HepG2 (cell line): ENCODE measurements around the gene COQ10B. TPM values are rescaled to one million over a fixed set of nuclear protein-coding genes. Genes with fewer than 3 reads are reported as not detected.

ENCODE experiments used
- ATF7 ChIP-seq, 2 experiments: fragments of 450-650 bp in 1 of 2; sonication (generic) in 1 of 2; formaldehyde crosslinking in 1 of 2; IDR thresholded peaks; 2 replicates each; pipeline versions ENCODE4 v1.4.0 to v1.6.1; 2016 to 2020; ENCODE audit warnings: antibody characterized with exemption in 1 of 2, mild to moderate bottlenecking in 1 of 2, missing genetic modification reagents in 1 of 2
- CBFB ChIP-seq: sonication (generic); formaldehyde crosslinking; IDR thresholded peaks from 2 replicates; pipeline ENCODE4 v1.4.0; 2020; ENCODE audit warnings: missing genetic modification reagents
- CENPBD1 ChIP-seq: sonication (generic); formaldehyde crosslinking; IDR thresholded peaks from 2 replicates; pipeline ENCODE4 v1.8.0; 2022; ENCODE audit warnings: missing genetic modification reagents, low read depth, mild to moderate bottlenecking, borderline replicate concordance
- CENPX ChIP-seq: sonication (generic); formaldehyde crosslinking; IDR thresholded peaks from 2 replicates; pipeline ENCODE4 v1.9.0; 2021; ENCODE audit warnings: mild to moderate bottlenecking, missing genetic modification reagents, moderate library complexity
- GPBP1L1 ChIP-seq: sonication (generic); formaldehyde crosslinking; IDR thresholded peaks from 2 replicates; pipeline ENCODE4 v1.5.0; 2020; ENCODE audit warnings: mild to moderate bottlenecking, missing genetic modification reagents
- KDM6A ChIP-seq: IDR thresholded peaks from 2 replicates; pipeline ENCODE4 v1.6.1; 2016; ENCODE audit warnings: low read depth
- NFKB2 ChIP-seq: sonication (generic); formaldehyde crosslinking; IDR thresholded peaks from 2 replicates; pipeline ENCODE4 v1.4.0; 2020; ENCODE audit warnings: missing genetic modification reagents, borderline replicate concordance
- NFKBIZ ChIP-seq: IDR thresholded peaks from 2 replicates; pipeline ENCODE4 v1.6.1; 2018; ENCODE audit warnings: missing genetic modification reagents, missing compliant biosample characterization
- PHF21A ChIP-seq: sonication (generic); formaldehyde crosslinking; IDR thresholded peaks from 2 replicates; pipeline ENCODE4 v1.5.0; 2020; ENCODE audit warnings: mild to moderate bottlenecking, missing genetic modification reagents
- RBAK ChIP-seq: sonication (generic); formaldehyde crosslinking; IDR thresholded peaks from 2 replicates; pipeline ENCODE4 v1.5.1; 2020; ENCODE audit warnings: mild to moderate bottlenecking, missing genetic modification reagents
- SP1 ChIP-seq, 2 experiments: fragments of 450-650 bp in 1 of 2; sonication (generic) in 1 of 2; formaldehyde crosslinking in 1 of 2; IDR thresholded peaks; 2 replicates each; pipeline versions ENCODE4 v1.4.0 to v1.6.1; 2016 to 2020; ENCODE audit warnings: missing genetic modification reagents in 1 of 2
- SRSF9 ChIP-seq: fragments of 200-400 bp; formaldehyde crosslinking; IDR thresholded peaks from 2 replicates; pipeline ENCODE4 v1.6.1; 2018; ENCODE audit warnings: borderline replicate concordance, mild to moderate bottlenecking, low read depth, low read length; ENCODE audit not compliant: insufficient read depth, poor library complexity, severe bottlenecking
- TGIF2 ChIP-seq: IDR thresholded peaks from 2 replicates; pipeline ENCODE4 v1.6.1; 2016; ENCODE audit warnings: control low read depth, missing compliant biosample characterization
- ZBTB46 ChIP-seq: sonication (generic); formaldehyde crosslinking; IDR thresholded peaks from 2 replicates; pipeline ENCODE4 v1.4.0; 2020; ENCODE audit warnings: mild to moderate bottlenecking, missing genetic modification reagents, borderline replicate concordance
- ZMAT5 ChIP-seq: sonication (generic); formaldehyde crosslinking; IDR thresholded peaks from 2 replicates; pipeline ENCODE4 v1.5.0; 2020; ENCODE audit warnings: mild to moderate bottlenecking, low read depth, missing genetic modification reagents, borderline replicate concordance
- ZNF17 ChIP-seq: sonication (generic); formaldehyde crosslinking; IDR thresholded peaks from 2 replicates; pipeline ENCODE4 v1.5.0; 2020; ENCODE audit warnings: mild to moderate bottlenecking, missing genetic modification reagents
- ZNF207 ChIP-seq: fragments of 450-650 bp; IDR thresholded peaks from 2 replicates; pipeline ENCODE4 v1.6.1; 2016; ENCODE audit warnings: antibody characterized with exemption, borderline replicate concordance
- ZNF232 ChIP-seq: sonication (generic); formaldehyde crosslinking; IDR thresholded peaks from 2 replicates; pipeline ENCODE4 v1.4.0; 2020; ENCODE audit warnings: missing genetic modification reagents, borderline replicate concordance
- ZNF446 ChIP-seq: sonication (generic); formaldehyde crosslinking; IDR thresholded peaks from 2 replicates; pipeline ENCODE4 v1.5.0; 2020; ENCODE audit warnings: mild to moderate bottlenecking, missing genetic modification reagents
- ZNF562 ChIP-seq: sonication (generic); formaldehyde crosslinking; IDR thresholded peaks from 2 replicates; pipeline ENCODE4 v1.8.0; 2022; ENCODE audit warnings: missing genetic modification reagents, borderline replicate concordance
- ZNF724P ChIP-seq: sonication (generic); formaldehyde crosslinking; IDR thresholded peaks from 2 replicates; pipeline ENCODE4 v1.8.0; 2022; ENCODE audit warnings: missing genetic modification reagents, borderline replicate concordance
- ZNF790 ChIP-seq: sonication (generic); formaldehyde crosslinking; IDR thresholded peaks from 2 replicates; pipeline ENCODE4 v1.8.0; 2022; ENCODE audit warnings: missing genetic modification reagents, mild to moderate bottlenecking, borderline replicate concordance
- ZSCAN20 ChIP-seq: sonication (generic); formaldehyde crosslinking; IDR thresholded peaks from 2 replicates; pipeline ENCODE4 v1.4.0; 2020; ENCODE audit warnings: missing genetic modification reagents, mild to moderate bottlenecking, borderline replicate concordance
- polyA plus RNA-seq, 8 experiments: library from polyadenylated mRNA; depleted of rRNA in 3 of 8; stranded (reverse) in 7 of 8; unstranded in 1 of 8; fragments of >200 nt; fragmentation: Illumina TruSeq in 4 of 8; extraction: Trizol in 4 of 8; gene quantifications; 2 replicates each; pipeline versions ENCODE4 v1.2.1 to v1.2.3, GENCODE V29; 2011 to 2016; ENCODE audit warnings: low read depth in 4 of 8, missing spikeins in 1 of 8, mixed read lengths in 1 of 8; ENCODE audit not compliant: insufficient read depth in 1 of 8
- total RNA-seq, 5 experiments: library from RNA; depleted of rRNA; stranded (reverse); fragments of >200 nt; fragmentation: Illumina TruSeq; extraction: Trizol; gene quantifications; 2 replicates each; pipeline ENCODE4 v1.2.3, GENCODE V29; 2016; ENCODE audit warnings: low read depth in 1 of 5
- TF ChIP-seq, protein P1 (sequence below): sonication (generic); formaldehyde crosslinking; IDR thresholded peaks from 2 replicates; pipeline ENCODE4 v1.4.0; 2020; ENCODE audit warnings: missing genetic modification reagents

Gene COQ10B
- total and polyA plus RNA-seq, 2 of the 13 experiments (the other 11 are each of a cell fraction or from before 2014, with no cell fraction given), result 4.6 to 34.9 TPM

DNA sequence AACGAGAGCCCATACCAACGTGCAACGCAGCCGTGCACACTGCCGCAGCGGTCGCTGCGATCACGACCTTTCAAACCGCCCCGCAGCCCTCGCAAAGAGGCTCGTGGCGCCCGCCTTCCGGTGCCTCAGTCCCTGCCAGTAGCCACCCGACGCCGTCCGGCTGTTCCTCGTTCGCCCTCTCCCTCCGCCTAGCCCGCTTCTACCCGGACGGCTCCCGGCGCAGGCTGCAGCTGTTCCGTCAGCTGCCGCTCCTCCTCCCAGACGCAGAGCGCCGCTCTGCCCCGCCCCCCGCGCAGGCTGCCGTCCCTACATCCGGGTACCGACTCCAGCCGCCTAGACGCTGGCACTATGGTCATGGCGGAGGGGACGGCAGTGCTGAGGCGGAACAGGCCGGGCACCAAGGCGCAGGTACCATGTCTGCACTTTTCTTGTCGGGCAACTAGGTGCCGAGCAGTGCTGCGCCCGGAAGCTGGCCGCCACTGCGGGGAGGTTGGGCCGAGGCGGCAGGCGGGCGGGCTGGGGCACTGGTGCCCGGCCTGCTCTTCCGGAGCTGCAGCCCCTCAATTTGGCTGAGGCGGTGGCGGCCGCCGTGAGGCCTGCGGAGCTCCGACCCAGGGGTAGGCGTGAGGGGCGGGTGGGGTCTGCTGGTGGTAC, 62.5 kb downstream of the COQ10B start, which contains the start of gene MOB4 (continued):
- peak; percentile 98 for TF ChIP-seq PHF21A (CRISPR knock-in tag)
- TF ChIP-seq ZBTB46 (CRISPR knock-in tag), result peak; percentile 62; the same call in 1 of the 2 replicates
- no peak; the same call in none of the 2 replicates for TF ChIP-seq ZNF562 (CRISPR knock-in tag)
- peak; percentile 97 for TF ChIP-seq NFKBIZ (CRISPR knock-in tag)
- no peak for TF ChIP-seq ZNF207
- TF ChIP-seq ATF7 (IDR thresholded peaks at IDR 0.05), result no peak
- peak; percentile 40 for TF ChIP-seq ATF7 (CRISPR knock-in tag; IDR thresholded peaks at IDR 0.05)
- TF ChIP-seq ZNF790 (CRISPR knock-in tag), result peak; percentile 84; the same call in 1 of the 2 replicates
- TF ChIP-seq KDM6A (CRISPR knock-in tag), result peak; percentile 75; the same call in 1 of the 2 replicates
- peak; percentile 82 for TF ChIP-seq ZNF724P (CRISPR knock-in tag)
- TF ChIP-seq CENPX (CRISPR knock-in tag), result no peak
- TF ChIP-seq ZSCAN20, result no peak; the same call in none of the 2 replicates
- peak; percentile 61; the same call in 1 of the 2 replicates for TF ChIP-seq SP1 (IDR thresholded peaks at IDR 0.05)
- TF ChIP-seq SP1 (CRISPR knock-in tag; IDR thresholded peaks at IDR 0.05), result peak; percentile 100
- no peak for TF ChIP-seq GPBP1L1 (CRISPR knock-in tag)
- no peak for TF ChIP-seq RBAK (CRISPR knock-in tag)
- no peak for TF ChIP-seq SRSF9
- TF ChIP-seq, protein P1, sequence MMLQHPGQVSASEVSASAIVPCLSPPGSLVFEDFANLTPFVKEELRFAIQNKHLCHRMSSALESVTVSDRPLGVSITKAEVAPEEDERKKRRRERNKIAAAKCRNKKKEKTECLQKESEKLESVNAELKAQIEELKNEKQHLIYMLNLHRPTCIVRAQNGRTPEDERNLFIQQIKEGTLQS (CRISPR knock-in tag), result peak; percentile 77
- peak; percentile 98 for TF ChIP-seq CBFB
- TF ChIP-seq ZMAT5 (CRISPR knock-in tag), result peak; percentile 57; the same call in 1 of the 2 replicates
- peak; percentile 64; the same call in 1 of the 2 replicates for TF ChIP-seq ZNF17 (CRISPR knock-in tag)
- TF ChIP-seq ZNF232 (CRISPR knock-in tag), result peak; percentile 47; the same call in 1 of the 2 replicates
- TF ChIP-seq TGIF2, result peak; percentile 98
- peak; percentile 90 for TF ChIP-seq ZNF446
- peak; percentile 78; the same call in 1 of the 2 replicates for TF ChIP-seq CENPBD1 (CRISPR knock-in tag)
- TF ChIP-seq NFKB2 (CRISPR knock-in tag), result peak; percentile 97
